HUDEP-2 (cell line): Measurements from ENCODE around the gene BCAS3.
"Not testable (repeated sequence)": the region's sequence is repeated elsewhere in the genome, so short reads cannot be mapped to it uniquely, and the experiment has no call there.

Source experiments
- DNase-seq, 76 experiments: peaks; one replicate each; lab custom pipeline; 2025; ENCODE audit not compliant: unreplicated experiment in 76 of 76; lab: John Stamatoyannopoulos, UW

The BCAS3 gene

GRCh38 chr17:60916043-60916442 lies 238.4 kb downstream of the BCAS3 start:
- DNase-seq: no peak

- no peak for DNase-seq
Measured at GRCh38 chr17:60920107-60920506, 242.5 kb downstream of the BCAS3 start.

DNA sequence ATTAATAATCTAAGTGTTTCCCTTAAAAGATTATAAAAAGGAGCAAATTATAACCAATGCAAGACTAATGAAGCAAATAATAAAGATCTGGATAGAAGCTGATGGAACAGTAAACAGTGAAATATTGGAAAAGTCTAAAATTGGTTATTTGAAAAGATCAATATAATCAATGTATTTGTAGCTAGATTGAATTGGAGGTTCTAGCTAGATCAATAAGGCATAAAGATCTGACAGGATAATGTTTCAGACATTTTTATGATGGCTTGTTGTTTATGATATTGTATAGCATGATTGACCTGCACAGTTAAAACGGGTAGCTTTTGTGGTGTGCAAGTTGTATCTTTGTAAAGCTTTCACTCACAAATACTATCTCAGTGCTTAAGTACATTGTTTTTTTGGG lies 245.3 kb downstream of the BCAS3 start:
- DNase-seq: no peak

DNA sequence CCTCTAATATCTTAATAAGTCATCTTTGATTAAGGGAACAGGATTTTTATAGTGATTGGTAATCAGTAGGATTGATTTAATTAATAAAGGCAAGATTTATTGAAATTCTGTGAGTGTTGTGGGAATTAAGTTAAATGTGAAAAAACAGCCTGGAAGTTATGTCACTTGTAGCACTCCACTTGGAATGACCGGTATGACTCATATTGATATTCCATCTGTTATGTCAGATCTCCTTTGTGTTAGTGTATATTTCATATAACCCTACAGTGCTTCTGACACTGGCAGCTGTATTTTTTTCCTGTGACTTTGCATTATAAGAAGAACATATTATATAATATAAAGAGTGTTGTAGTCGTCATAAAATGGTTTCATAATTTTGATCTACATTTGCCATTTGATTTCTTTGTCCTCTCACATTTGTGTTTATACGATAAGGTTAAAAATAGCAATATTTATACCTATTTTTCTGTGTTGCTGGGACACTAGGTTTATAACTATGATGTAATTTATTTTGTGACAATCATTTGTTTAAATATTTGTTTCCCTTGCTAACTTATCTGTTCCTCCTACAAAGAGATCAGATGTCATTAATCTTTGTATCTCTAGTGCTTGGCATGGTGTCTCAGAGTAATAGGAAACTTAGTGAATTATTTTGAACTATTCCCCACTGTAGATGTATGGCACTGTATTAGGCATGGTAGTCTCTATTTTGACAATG lies 249.0 kb downstream of the BCAS3 start:
- DNase-seq: no peak

DNA sequence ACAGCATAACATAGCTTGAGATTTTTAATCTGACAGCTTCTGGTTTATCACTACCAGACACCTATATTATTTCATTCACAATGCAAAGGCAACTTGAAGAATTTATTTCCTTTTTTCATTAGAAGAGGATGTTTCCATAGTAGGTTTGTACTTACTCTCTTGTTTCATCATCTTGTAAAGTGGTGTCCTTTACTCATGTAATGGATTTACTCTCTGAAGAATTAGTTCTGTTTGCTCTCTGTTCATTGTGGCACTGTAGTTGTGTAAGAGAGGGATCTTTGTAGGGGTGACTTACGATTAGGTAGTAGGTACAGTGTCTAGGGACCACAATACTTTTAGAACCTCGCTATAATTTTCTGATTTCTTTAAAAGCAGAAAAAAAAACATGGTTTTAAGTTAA lies 256.1 kb downstream of the BCAS3 start:
- DNase-seq: no peak

DNA sequence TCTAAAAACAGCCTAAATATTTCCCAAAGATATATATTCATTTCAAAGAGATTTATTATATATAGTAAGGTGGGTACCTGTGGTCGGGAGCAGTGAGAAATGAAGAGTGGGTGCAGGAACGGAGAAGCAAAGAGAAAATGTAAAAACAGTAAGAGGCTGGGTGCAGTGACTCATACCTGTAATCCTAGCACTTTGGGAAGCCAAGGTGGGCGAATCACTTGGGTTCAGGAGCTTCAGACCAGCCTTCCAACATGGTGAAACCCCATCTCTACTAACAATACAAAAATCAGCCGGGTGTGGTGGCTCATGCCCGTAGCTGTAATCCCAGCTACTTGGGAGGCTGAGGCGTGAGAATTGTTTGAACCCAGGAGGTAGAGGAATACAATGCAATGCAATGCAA lies 257.1 kb downstream of the BCAS3 start:
- DNase-seq: no peak

DNA sequence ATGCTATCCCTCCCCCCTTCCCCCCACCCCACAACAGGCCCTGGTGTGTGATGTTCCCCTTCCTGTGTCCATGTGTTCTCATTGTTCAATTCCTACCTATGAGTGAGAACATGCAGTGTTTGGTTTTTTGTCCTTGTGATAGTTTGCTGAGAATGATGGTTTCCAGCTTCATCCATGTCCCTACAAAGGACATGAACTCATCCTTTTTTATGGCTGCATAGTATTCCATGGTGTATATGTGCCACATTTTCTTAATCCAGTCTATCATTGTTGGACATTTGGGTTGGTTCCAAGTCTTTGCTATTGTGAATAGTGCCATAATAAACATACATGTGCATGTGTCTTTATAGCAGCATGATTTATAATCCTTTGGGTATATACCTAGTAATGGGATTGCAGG lies 258.3 kb downstream of the BCAS3 start:
- DNase-seq: not testable (repeated sequence)

- no peak for DNase-seq
Measured at GRCh38 chr17:60939318-60939717, 261.7 kb downstream of the BCAS3 start.

GRCh38 chr17:60941028-60941427 lies 263.4 kb downstream of the BCAS3 start:
- no peak for DNase-seq

- no peak for DNase-seq
Measured at GRCh38 chr17:60941571-60941970, 263.9 kb downstream of the BCAS3 start.

GRCh38 chr17:60944751-60945150 lies 267.1 kb downstream of the BCAS3 start:
- no peak for DNase-seq

GRCh38 chr17:60947100-60947499 lies 269.4 kb downstream of the BCAS3 start:
- DNase-seq: no peak

DNA sequence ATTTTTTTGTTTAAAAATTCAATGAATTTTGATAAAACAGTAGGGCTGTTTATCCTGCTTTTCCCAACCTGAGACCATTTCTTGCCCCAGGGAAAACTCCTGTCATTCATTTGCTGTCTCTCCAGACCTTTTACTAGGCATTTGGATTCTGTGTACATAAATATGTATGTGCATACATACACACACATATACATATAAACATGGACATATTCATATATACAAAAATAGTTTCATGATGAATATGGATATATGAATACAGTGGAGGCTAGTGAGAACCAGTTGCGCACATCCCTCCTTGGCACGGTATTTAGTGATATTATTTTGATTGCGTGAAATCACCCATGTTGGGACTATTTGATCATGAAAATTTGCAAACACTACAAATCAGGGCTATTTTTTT lies 269.9 kb downstream of the BCAS3 start:
- DNase-seq: no peak

DNA sequence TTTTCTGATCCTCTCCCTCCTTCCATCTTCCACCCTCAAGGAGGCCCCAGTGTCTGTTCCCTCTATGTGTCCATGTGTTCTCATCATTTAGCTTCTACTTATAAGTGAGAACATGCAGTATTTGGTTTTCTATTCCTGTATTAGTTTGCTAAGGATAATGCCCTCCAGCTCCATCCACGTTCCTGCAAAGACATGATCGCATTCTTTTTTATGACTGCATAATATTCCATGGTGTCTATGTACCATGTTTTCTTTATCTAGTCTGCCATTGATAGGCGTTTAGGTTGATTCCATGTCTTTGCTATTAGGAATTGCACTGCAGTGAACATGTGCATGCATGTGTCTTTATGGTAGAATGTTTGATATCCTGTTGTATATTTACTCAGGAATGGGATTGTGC lies 275.1 kb downstream of the BCAS3 start:
- no peak for DNase-seq

- no peak for DNase-seq
Measured at GRCh38 chr17:60959011-60959410, 281.4 kb downstream of the BCAS3 start.

- no peak for DNase-seq
Measured at GRCh38 chr17:60959696-60960095, 282.0 kb downstream of the BCAS3 start.

DNA sequence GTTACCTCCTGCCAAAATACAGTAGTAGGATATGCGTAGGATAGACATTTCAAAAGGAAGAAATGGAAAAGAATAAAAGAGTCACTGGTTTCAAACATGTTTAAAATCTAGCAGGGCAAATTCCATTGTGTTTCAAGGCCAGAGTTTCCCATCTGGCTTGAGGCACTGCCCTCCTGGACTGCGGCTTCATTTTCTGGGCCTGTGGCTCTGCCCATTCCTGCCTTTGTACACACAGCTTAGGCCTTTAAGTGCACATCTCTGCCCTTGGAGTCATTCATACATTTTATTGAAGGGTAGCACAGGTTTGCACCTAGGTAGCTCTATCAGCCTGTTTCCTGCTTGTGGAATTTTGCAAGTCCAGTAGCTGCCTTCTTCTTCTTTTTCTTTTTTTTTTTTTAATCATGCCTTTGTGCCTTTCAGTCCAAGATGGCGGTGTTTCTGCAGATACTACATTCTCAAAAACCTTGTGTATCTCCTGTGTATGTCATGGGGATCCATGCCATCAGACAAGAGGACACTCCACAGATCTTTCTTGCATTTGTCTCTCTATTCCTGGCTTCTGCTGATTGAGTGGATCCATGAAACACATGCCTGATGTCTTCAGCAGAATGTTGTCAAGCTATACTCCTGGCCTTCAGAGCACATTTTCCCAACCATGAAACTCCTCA lies 282.9 kb downstream of the BCAS3 start:
- no peak for DNase-seq

DNA sequence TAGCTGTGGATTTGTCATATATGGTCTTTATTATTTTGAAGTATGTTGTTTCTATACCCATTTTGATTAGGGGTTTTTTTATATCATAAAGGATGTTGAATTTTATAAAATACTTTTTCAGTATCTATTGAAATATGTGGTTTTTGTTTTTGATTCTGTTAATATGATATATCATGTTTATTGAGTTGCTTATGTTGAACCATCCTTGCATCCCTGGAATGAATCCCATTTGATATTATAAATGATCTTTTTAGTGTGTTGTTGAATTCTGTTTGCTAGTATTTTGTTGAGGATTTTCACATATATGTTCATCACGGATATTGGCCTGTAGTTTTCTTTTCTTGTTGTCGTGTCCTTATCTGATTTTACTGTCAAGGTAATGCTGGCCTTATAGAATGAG lies 286.5 kb downstream of the BCAS3 start:
- DNase-seq: no peak

DNA sequence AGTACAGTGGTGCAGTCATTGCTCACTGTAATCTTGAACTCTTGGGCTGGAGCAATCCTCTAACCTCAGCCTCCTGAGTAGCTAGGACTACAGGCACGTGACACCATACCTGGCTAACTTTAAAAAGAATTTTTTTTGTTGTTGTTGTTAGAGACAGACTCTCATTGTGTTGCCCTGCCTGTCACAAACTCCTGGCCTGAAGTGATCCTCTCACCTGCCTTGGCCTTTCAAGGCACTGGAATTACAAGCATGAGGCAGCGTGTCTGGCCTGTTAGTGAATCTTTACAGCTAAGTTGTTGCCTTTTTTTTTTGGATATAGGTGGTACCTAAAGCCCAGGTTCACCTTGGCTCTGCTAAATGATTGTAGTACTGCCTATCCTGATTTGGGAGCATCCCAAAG lies 290.6 kb downstream of the BCAS3 start:
- no peak for DNase-seq

DNA sequence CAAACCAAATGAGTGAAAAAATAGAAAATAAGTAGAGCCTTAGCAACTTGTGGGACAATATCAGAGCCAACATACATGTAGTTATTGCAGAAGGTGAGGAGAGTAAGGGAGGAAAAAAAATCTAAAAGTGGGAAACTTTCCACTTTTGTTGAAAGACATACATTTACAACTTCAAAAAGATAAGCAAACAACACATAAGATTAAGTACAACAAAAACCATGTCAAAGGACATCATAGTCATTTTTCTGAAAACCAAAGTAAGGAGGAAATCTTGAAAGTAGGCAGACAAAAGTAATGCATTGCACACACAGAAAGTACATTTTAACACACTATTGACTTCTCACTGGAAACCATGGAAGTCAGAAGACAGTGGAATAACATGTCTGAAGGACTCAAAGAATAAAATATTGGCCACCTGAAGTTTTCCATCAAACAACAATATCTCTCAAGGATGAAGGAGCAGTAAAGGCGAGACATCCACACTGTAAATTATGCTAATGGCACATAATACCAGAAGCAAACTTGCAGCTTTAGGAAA lies 291.9 kb downstream of the BCAS3 start:
- no peak for DNase-seq

DNA sequence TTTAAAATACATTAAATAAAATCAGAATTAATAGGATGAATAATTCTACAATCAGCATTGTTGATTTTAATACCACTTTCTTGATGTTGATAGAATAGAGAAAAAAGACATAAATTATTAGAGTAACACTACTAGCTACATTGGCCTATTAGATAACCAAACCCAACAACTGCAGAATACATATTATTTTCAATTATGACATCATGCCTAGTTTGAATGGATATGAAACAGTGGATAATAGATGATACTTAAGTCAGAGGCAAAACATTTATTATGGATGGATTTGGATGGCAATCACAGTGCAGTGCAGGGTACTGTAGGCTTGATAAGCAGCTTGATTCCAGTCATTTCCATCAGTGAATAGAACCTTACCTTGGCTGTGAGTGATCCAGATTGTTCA lies 293.1 kb downstream of the BCAS3 start:
- no peak for DNase-seq
